22Rv1 (cell line): ENCODE data around the gene COL6A2.

ENCODE experiments used
- ZFX ChIP-seq: fragments of 450-650 bp; IDR thresholded peaks from 2 replicates; pipeline ENCODE4 v1.6.1; 2017; ENCODE audit warnings: antibody characterized with exemption, borderline replicate concordance
- TF ChIP-seq, protein P1 (sequence below): fragments of 450-650 bp; IDR thresholded peaks from 2 replicates; pipeline ENCODE4 v1.5.1; 2017; ENCODE audit warnings: mild to moderate bottlenecking

DNA sequence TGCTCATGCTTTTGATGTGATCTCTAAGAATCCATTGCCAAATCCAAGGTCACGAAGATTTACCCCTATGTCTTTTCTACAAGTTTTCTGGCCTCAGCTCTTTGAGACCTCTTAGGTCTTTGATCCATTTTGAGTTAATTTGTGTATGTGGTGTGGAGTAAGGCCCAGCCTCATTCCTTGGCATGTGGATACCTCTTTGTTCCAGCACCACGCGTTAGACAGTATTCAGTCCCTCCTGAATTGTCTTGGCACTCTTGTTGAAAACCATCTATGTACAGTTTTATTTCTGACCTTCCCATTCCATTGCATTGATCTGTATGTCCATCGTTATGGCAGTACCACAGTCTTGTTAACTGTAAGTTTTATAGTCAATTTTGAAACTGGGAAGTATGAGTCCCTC lies 65.5 kb downstream of the COL6A2 start:
- TF ChIP-seq, protein P1, sequence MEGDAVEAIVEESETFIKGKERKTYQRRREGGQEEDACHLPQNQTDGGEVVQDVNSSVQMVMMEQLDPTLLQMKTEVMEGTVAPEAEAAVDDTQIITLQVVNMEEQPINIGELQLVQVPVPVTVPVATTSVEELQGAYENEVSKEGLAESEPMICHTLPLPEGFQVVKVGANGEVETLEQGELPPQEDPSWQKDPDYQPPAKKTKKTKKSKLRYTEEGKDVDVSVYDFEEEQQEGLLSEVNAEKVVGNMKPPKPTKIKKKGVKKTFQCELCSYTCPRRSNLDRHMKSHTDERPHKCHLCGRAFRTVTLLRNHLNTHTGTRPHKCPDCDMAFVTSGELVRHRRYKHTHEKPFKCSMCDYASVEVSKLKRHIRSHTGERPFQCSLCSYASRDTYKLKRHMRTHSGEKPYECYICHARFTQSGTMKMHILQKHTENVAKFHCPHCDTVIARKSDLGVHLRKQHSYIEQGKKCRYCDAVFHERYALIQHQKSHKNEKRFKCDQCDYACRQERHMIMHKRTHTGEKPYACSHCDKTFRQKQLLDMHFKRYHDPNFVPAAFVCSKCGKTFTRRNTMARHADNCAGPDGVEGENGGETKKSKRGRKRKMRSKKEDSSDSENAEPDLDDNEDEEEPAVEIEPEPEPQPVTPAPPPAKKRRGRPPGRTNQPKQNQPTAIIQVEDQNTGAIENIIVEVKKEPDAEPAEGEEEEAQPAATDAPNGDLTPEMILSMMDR: no peak
- no peak for TF ChIP-seq ZFX
